Measurements from ENCODE around the gene RASSF8.

GRCh38 chr12:25981597-25981996 is 23.1 kb downstream of the RASSF8 start:
- no peak for TF ChIP-seq CTCF (IDR thresholded peaks at IDR 0.05; ENCODE audit: low read depth, low read length, poor library complexity, severe bottlenecking)
- no peak for TF ChIP-seq EZH2phosphoT487 (IDR thresholded peaks at IDR 0.05; ENCODE audit: borderline replicate concordance, low read length)

Data from DOHH2 (cell line).